ENCODE measurements around the gene CCK. TPM values are rescaled to one million over a fixed set of nuclear protein-coding genes. Genes with fewer than 3 reads are reported as not detected.

The CCK gene
- total RNA-seq, 4 donors from 2014 or later, result 0.93 to 13.6 (median 4.5) TPM

GRCh38 chr3:42256135-42256819 is 9.7 kb downstream of the CCK start:
- no peaks in the 10 kb centered on the region for H3K36me3 ChIP-seq
- H3K9me3 ChIP-seq, result no peaks in the 10 kb centered on the region
- WGBS, 2 donors (ENCODE audit: low coverage in 1 of 2), result 67 to 100% methylated on average over 1 of the region's 1 CpG
- TF ChIP-seq EP300 (IDR thresholded peaks at IDR 0.05) (no peak), CTCF (IDR thresholded peaks at IDR 0.05) (no peak), POLR2AphosphoS5 (IDR thresholded peaks at IDR 0.05) (no peak), POLR2A (IDR thresholded peaks at IDR 0.05) (no peak)
- no peak overlapping the region for H3K4me3 ChIP-seq
- H3K27ac ChIP-seq, result no peak overlapping the region
- peaks cover 56% of the 10 kb centered on the region for H3K27me3 ChIP-seq
- no peak for ATAC-seq
- H3K4me1 ChIP-seq, result no peaks in the 10 kb centered on the region

DNA sequence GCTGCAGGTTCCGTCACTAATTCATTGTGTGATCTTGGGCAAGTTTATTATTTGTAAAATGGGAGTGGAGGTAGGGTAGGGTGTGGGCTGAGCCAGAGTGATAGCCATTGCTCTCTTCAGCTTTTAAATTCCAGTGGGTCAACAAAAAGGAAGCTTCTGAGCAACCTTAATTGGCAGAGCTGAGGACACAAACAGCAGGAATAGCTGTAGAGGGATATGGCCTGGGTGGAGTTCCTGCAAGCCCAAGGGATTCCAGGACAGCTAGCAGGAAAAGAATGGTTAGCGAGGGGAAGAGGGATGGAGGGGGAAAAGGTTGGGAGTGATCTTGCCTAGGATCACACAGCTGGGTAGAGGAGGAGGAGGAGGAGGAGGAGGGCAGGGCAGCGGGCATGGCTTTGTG is 11.4 kb downstream of the CCK start:
- no peaks in the 10 kb centered on the region for H3K36me3 ChIP-seq
- H3K27me3 ChIP-seq, result peaks cover 39% of the 10 kb centered on the region
- TF ChIP-seq CTCF (IDR thresholded peaks at IDR 0.05) (no peak), POLR2A (IDR thresholded peaks at IDR 0.05) (no peak), POLR2AphosphoS5 (IDR thresholded peaks at IDR 0.05) (no peak), EP300 (IDR thresholded peaks at IDR 0.05) (no peak)
- no peak overlapping the region for H3K4me3 ChIP-seq
- WGBS, 2 donors (ENCODE audit: low coverage in 1 of 2), result 36 to 42% methylated on average over 2 to 3 of the region's 3 CpGs
- ATAC-seq, result no peak
- H3K27ac ChIP-seq, result no peak overlapping the region
- no peaks in the 10 kb centered on the region for H3K9me3 ChIP-seq
- no peaks in the 10 kb centered on the region for H3K4me1 ChIP-seq

DNA sequence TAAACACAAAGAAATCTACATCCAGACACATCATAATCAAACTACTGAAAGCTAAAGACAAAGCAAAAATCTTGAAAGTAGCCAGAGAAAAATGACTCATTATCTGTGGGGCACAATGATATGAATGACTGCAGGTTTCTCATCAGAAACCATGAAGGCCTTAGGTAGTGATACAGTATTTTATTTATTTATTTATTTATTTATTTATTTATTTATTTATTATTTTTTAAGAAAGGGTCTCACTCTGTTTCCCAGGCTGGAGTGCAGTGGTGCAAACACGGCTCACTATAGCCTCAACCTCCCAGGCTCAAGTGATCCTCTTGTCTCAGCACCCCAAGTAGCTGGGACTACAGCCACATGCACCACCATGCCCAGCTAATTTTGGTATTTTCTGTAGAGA is 15.2 kb downstream of the CCK start:
- H3K4me3 ChIP-seq, result no peak overlapping the region
- peaks cover 0 to 4% (median 0%) of the 10 kb centered on the region in 3 donors for H3K4me1 ChIP-seq
- H3K36me3 ChIP-seq, result no peaks in the 10 kb centered on the region
- 86 to 100% methylated on average over 1 of the region's 1 CpG for WGBS, 2 donors (ENCODE audit: low coverage in 1 of 2)
- no peaks in the 10 kb centered on the region for H3K9me3 ChIP-seq
- no peak for ATAC-seq
- H3K27ac ChIP-seq, result no peak overlapping the region
- peaks cover 11% of the 10 kb centered on the region for H3K27me3 ChIP-seq
- TF ChIP-seq EP300 (IDR thresholded peaks at IDR 0.05) (no peak), POLR2AphosphoS5 (IDR thresholded peaks at IDR 0.05) (no peak), POLR2A (IDR thresholded peaks at IDR 0.05) (no peak), CTCF (IDR thresholded peaks at IDR 0.05) (no peak)

GRCh38 chr3:42247576-42248027 is 18.4 kb downstream of the CCK start:
- 1 to 8% methylated on average over 8 of the region's 9 CpGs for WGBS, 2 donors (ENCODE audit: low coverage in 1 of 2)
- Histone ChIP-seq H3K36me3 (no peaks in the 10 kb centered on the region), H3K4me3 (no peak overlapping the region), H3K27me3 (peaks cover 6% of the 10 kb centered on the region), H3K27ac (no peak overlapping the region), H3K9me3 (no peaks in the 10 kb centered on the region), H3K4me1 (peaks cover 0 to 4% (median 0%) of the 10 kb centered on the region in 3 donors)
- ATAC-seq, result peak; percentile 25
- TF ChIP-seq CTCF (IDR thresholded peaks at IDR 0.05) (peak; percentile 58 to 79 (median 63)), POLR2AphosphoS5 (IDR thresholded peaks at IDR 0.05) (no peak), EP300 (IDR thresholded peaks at IDR 0.05) (no peak)

DNA sequence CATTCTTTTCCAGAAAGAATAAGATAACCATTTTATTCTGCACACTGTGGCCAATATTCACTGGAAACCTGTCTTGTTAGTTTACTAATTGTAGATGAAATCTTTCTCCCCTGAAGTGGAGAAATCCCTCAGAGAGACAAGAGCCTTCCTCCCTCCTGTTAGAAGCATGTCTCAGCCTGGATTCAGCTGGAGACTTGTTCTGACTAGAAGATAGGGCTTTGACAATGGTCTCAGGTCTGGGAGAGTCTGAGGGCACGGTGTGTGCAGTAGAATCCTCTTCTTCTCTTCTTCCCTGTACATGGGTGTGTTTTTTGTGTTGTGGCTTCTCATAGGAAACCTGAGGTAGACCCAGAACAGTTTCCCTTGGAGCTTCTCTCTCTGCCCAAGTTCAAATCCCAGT is 19.9 kb downstream of the CCK start:
- Histone ChIP-seq H3K36me3 (no peaks in the 10 kb centered on the region), H3K4me1 (peaks cover 0 to 4% (median 0%) of the 10 kb centered on the region in 3 donors), H3K9me3 (no peaks in the 10 kb centered on the region), H3K27me3 (peaks cover 6% of the 10 kb centered on the region), H3K4me3 (no peak overlapping the region), H3K27ac (no peak overlapping the region)
- no peak for TF ChIP-seq POLR2A (IDR thresholded peaks at IDR 0.05)
- TF ChIP-seq POLR2AphosphoS5 (IDR thresholded peaks at IDR 0.05), result no peak
- TF ChIP-seq EP300 (IDR thresholded peaks at IDR 0.05), result no peak
- no peak for TF ChIP-seq CTCF (IDR thresholded peaks at IDR 0.05)
- ATAC-seq, result no peak
- 33 to 54% methylated on average over 1 of the region's 1 CpG for WGBS, 2 donors (ENCODE audit: low coverage in 1 of 2)

All from gastroesophageal sphincter (tissue), 4 donors.